Right lung (tissue), 10 donors: ENCODE measurements around the gene ITSN2. TPM values are rescaled to one million over a fixed set of nuclear protein-coding genes. Genes with fewer than 3 reads are reported as not detected.
"Not testable (repeated sequence)": the region's sequence is repeated elsewhere in the genome, so short reads cannot be mapped to it uniquely, and the experiment has no call there.

Experiments used
- DNase-seq, 2 donors: peaks; one replicate each; pipeline ENCODE4 v3.0.0-alpha.2; 2013
- long read RNA-seq, 8 donors: transcript quantifications; one replicate each; lab custom pipeline, GENCODE V29; 2026
- polyA plus RNA-seq, 5 donors: library from polyadenylated mRNA; unstranded; fragments of 120-200 nt; gene quantifications; one replicate each; pipeline versions ENCODE4 v1.2.1 to v1.2.3, GENCODE V29; 2013; ENCODE audit warnings: inconsistent platforms in 1 of 5, low replicate concordance in 1 of 5; ENCODE audit not compliant: insufficient read length in 5 of 5, insufficient read depth in 1 of 5

The ITSN2 gene
- 10 to 100 TPM; 26.7 to 43.4 (median 37.7) TPM for polyA plus RNA-seq
- long read RNA-seq, donor 1, partial matches to known transcripts = 0 of 1 reads
- long read RNA-seq, donor 1, other reads (novel, unspliced or antisense) = 0 of 1 reads
- long read RNA-seq, donor 2, partial matches to known transcripts = 0 of 1 reads
- long read RNA-seq, donor 2, other reads (novel, unspliced or antisense) = 0 of 1 reads
- long read RNA-seq, donor 3 = 0 reads
- long read RNA-seq, donor 4 = 0 reads
- long read RNA-seq, donor 5, partial matches to known transcripts = 0 of 1 reads
- long read RNA-seq, donor 5, other reads (novel, unspliced or antisense) = 0 of 1 reads
- long read RNA-seq, donor 6, partial matches to known transcripts = 0 of 1 reads
- long read RNA-seq, donor 6, other reads (novel, unspliced or antisense) = 0 of 1 reads
- long read RNA-seq, donor 7 = 0 reads
- long read RNA-seq, donor 8 = 0 reads

DNA sequence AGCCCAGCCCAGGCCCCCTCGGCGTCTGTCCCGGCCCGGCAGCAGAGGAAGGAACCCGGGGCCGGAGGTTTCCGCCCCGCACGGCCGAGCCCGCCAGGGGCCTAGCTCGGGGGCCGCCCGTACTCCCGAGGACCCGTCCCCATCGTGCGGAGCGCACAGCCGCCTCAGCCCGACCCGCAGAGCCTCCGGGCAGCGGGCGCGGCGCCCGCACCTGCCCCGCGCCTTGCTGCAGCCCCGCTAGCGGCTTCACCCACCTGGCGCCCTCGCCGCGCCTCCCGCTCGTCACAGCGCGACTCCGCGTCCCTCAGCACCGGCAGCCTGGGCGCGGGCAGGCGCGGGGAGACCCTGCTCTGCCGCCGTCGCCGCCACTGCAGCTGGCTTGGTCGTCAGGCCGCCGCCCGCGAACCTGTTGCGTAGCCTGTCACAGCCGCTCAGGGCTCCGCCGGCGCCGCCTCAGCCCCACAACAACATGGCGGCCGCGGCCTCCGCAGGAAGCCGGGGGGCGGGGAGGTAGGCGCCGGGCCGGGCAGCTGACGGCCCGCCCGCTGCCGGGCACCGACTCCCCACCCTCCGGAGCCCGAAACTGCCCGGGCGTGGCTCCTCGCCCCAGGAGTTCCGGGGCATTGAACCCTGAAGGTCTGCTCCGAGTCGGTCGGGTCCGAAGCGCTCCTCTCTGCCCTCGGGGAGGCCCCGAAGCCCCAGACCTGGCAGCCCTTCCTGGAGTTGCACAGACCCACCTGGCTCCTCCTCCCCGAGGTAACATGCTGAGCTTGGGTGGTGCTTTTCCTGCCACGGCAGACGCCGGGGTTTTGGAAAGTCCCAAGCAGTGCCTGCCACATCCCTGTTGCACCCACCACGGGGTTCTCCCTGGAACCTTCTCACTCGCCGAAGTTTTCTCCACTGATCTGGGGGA is at the start of gene ITSN2:
TSS of gene ITSN2 (minus strand) at position 487 of the 913 bp plus-strand sequence. CDS start 32,454 bp downstream, outside the sequence.
- DNase-seq = peak; percentile 66 to 74

DNA sequence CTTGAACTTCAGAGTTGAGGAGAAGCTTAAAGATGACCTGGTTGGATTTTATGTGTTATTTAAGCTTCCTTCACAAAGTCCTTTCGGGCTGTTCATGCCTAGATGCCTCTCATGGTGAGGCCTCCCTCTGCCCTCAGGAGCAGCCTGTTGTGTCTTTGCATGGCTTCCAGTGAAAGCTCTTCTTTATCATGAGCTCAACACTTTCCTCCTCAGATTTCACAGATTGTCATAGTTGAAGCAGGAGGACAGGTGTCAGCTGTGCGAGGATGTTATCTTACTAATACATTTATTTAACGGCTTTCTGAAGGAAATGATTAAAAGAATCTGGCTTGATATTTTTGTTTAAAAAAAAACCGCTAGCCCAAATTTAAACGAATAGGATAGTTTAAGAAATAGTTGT is 48.8 kb upstream of the ITSN2 start:
- DNase-seq = no peak

GRCh38 chr2:24408704-24409103 is 48.4 kb upstream of the ITSN2 start:
- DNase-seq = not testable (repeated sequence)

GRCh38 chr2:24404491-24404921 is 44.2 kb upstream of the ITSN2 start:
- no peak for DNase-seq

- no peak for DNase-seq
Observed at GRCh38 chr2:24403832-24404212, 43.5 kb upstream of the ITSN2 start.

GRCh38 chr2:24403168-24403831 is 43.0 kb upstream of the ITSN2 start:
- no peak for DNase-seq

DNA sequence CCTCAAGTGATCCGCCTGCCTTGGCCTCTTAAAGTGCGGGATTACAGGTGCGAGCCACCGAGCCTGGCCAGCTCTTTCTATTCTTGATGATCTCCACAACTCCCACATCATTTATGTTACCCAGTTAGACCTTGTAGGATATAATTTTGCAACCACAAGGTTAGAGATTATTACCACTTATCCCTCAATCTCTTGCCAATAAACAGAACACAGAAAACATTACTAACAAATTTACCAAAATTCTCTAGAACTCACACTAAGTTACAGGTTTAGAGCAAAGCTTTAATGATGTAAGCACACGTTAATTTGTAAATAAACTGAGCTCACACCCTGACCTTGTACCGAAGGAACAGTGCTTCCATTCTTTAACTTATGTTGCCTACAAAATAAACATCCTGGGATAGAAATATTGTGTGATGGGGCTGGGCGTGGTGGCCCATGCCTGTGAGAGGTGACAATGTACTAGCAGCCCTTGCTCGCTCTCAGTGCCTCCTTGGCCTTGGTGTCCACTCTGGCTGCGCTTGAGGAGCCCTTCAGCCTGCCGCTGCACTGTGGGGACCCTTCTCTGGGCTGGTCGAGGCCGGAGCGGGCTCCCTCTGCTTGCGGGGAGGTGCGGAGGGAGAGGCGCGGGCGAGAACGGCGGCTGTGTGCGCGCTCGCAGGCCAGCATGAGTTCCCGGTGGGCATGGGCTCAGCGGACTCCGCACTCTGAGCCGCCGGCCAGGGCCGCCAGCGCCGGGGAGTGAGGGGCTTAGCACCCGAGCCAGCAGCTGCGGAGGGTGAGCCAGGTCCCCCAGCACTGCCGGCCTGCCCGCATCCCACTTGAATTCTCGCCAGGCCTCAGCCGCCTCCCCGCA is 42.1 kb upstream of the ITSN2 start:
- DNase-seq = no peak

- no peak for DNase-seq
Observed at GRCh38 chr2:24400207-24400907, 40.0 kb upstream of the ITSN2 start.

DNA sequence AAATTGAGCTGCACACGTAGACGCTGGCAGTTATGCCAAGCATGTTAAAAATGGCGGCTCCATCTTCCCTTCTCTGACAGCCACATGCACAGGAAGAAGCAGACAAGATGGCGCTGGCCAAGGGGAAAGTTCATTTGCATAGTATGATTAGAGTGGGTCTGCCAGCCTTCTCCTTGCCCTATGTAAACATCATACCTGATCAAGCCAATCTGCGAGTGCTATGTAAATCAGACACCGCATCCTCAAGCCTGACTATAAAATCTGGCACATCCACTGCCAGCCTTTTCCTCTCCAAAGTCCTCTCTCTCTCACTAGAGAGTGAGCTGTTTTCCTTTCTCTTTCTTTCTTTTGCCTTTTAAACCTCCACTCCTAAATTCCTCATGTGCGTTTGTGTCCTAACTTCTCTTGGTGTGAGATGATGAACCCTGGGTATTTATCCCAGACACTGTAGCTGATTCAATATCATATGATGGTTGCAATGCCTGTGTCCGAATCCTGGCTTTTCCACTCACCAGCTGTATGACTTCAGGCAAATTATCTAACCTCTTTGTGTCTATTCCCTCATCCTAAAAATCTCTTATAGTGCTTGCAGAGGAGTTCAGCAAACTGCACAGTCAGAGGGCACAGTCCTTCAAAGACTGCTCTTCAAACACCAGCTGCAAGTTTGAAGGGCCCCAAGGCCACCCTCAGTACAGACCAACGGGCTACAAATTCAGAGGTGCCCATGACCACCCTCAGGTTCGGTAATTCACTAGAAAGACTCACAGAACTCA is 39.3 kb upstream of the ITSN2 start:
- no peak for DNase-seq

DNA sequence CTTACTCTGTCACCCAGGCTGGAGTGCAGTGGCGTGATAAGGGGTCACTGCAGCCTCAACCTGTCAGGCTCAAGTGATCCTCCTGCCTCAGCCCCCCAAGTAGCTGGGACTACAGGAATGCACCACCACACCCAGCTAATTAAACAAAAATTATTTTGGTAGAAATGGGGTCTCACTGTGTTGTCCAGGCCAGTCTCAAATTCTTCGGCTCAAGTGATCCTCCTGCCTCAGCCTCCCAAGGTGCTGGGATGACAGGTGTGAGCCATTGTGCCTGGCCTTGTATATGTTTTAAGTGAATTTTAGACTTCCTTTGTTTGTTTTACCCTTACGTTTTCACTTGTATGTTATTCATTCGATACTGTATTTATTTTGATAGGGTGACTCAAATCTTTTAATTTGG is 34.7 kb upstream of the ITSN2 start:
- DNase-seq = no peak

DNA sequence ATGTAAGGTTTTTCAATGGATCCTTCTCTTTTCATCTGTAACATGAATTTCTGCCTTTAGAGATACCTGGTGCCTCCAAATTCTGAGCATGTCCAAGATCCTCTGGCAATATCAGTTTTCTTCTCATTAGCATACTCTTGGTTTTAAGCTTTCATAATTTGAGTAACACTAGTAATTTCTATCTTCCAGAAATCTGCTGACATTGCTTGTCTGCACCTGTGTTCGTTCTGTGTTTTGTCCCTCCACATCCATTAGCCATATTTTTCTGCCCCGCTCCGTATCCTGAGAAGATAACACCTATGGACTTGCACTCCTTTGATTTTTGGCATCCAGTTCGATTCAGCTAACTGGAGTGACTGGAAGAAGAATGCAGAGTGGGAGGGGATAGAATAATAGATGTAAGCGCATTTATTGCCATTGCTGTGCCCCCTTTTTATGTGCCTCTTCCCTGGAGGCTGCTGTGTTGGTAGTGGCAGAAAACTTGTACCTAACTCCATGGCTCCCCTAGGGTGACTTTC is 32.3 kb upstream of the ITSN2 start:
- DNase-seq = no peak

DNA sequence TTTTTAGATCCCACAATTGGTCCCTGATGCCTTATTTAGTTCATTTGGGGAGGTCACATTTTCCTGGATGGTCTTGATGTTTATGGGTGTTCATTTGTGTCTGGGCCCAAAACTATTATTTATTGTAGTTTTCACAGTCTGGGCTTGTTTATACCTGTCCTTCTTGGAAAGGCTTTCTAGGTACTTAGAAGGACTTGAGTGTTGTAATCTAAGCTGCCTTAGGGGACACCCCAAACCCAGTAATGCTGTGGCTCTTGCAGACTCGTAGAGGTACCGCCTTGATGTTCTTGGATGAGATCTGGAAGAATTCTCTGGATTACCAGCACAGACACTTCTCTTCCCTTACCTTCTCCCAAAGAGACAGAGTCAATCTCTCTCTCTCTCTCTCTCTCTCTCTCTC is 25.0 kb upstream of the ITSN2 start:
- no peak for DNase-seq

DNA sequence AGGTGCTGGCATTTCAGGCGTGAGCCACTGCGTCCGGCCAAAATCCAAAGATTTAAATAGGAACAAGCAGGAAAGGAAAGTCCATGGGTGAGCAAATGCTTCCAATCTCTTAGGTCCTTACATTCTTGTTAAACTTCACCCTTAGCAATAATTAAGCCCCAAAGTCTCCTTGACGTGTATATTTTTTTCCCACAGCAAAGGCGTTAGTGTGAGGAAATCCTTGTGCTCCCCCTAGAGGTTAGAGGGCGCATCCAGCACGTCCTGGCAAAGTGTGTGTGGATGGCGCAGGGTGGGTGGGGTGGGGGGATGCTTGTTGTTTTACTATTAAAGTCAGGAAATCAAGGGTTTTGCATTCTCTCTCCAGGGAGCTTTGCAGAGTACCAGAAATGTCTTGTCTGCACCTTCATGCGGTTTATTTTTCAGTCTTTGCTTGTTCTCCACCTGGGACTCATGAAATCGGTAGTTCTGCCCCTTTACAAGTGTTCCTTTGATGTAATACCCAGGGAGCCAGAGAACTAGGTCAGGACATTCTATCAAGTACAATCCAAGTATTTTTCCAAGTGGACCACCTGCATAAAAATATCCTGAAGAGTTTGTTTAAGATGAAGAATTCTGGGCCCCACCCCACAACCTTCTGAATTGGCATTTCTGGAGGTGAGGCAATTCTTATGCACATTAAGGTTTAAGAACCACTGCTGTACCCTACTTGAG is 22.2 kb upstream of the ITSN2 start:
- DNase-seq = peak in 1 of 2 donors; percentile 60

DNA sequence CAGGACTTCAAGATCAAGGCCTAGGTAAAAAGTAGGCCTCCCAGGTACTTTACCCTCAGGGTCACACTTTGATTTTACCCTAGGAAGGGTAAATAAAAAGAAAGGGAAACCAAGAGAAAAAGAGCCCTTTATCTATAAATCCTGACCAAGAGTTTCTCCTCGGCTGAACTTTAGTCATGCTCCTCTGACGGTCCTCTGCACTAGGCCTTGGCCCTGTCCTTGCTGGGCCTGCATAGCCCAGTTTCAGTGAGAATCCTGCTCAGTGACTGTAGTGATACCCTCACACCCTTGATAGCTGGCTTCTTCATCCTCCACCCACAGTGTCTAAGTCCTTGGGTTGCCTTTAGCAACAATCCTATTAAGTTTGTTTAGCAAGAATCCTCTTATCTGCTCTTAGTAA is 20.5 kb upstream of the ITSN2 start:
- DNase-seq = no peak

- no peak for DNase-seq
Observed at GRCh38 chr2:24375349-24376087, 15.2 kb upstream of the ITSN2 start.

- DNase-seq = no peak
Observed at GRCh38 chr2:24374301-24374700, 14.0 kb upstream of the ITSN2 start.

DNA sequence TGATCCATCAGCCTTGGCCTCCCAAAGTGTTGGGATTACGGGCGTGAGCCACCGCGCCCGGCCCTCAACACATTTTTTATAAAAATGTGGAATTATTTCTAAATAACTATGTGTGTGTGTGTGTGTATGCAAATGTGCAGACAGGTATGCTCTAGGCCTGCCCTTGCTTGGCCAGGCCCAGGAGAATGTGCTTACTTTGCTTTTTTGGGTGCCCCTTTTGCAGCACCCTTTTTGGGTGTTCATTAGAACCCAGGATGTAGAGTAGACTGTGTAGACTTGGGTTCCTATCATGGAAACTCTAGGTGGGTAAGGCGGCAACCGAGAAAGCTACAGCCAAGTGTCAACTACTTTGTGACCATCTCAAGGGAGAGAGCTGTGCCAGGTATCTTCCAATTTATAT is 11.7 kb upstream of the ITSN2 start:
- no peak for DNase-seq

- no peak for DNase-seq
Observed at GRCh38 chr2:24365826-24366225, 5.5 kb upstream of the ITSN2 start.
